GM12892 (cell line): ENCODE measurements around the gene IFT43.

Source experiments
- POLR2A ChIP-seq: IDR thresholded peaks from 2 replicates; pipeline ENCODE4 v1.6.1; 2011; ENCODE audit warnings: low read depth, low read length, control low read depth
- POLR2AphosphoS5 ChIP-seq: IDR thresholded peaks from 2 replicates; pipeline ENCODE4 v1.6.1; 2011; ENCODE audit warnings: low read depth, low read length, control low read depth
- TAF1 ChIP-seq: IDR thresholded peaks from 2 replicates; pipeline ENCODE4 v1.6.1; 2011; ENCODE audit warnings: low read depth, mild to moderate bottlenecking, control low read depth, low read length, borderline replicate concordance

DNA sequence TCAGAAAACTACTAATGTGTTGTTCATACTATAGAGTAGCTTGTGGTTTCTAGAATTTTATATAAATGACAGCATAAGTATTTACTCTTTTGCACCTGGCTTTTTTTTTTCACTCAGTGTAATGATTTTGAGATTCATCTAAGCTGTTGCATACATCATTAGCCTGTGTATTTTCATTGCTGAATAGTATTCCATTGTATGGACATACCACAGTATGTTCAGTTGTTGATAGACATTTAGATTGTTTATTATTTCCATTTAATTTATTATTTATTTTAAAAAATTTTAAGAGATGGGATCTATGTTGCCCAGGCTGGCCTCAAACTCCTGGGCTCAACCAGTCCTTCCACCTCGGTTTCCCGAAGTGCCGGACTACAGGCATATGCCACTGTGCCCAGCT is 80.0 kb downstream of the IFT43 start:
- TF ChIP-seq POLR2A (no peak), POLR2AphosphoS5 (no peak), TAF1 (no peak)
